BE2C (cell line): ENCODE measurements around the gene SSBP1.
"Not testable (repeated sequence)": the region's sequence is repeated elsewhere in the genome, so short reads cannot be mapped to it uniquely, and the experiment has no call there.

Experiments
- DNase-seq: peaks from one replicate; pipeline ENCODE4 v3.0.0-alpha.2; 2020
- H3K27me3 ChIP-seq: fragments of 250-450 bp; sonication (Bioruptor Pico); 2 replicates; pipeline ENCODE4 v1.5.1; 2020; ENCODE audit warnings: mild to moderate bottlenecking
- H3K36me3 ChIP-seq: fragments of 250-450 bp; sonication (Bioruptor Pico); 2 replicates; pipeline ENCODE4 v1.5.1; 2020; ENCODE audit warnings: mild to moderate bottlenecking
- H3K4me1 ChIP-seq: fragments of 250-450 bp; sonication (Bioruptor Pico); 2 replicates; pipeline ENCODE4 v1.5.1; 2020
- H3K4me3 ChIP-seq: 2 replicates; pipeline ENCODE4 v1.5.1; 2011; ENCODE audit warnings: low read depth, low read length
- H3K9me3 ChIP-seq: fragments of 250-450 bp; sonication (Bioruptor Pico); 2 replicates; pipeline ENCODE4 v1.5.1; 2020
- TF ChIP-seq, protein P1 (sequence below): IDR thresholded peaks from 2 replicates; pipeline ENCODE4 v1.5.1; 2012; ENCODE audit warnings: mild to moderate bottlenecking, low read depth, low read length

Gene SSBP1

DNA sequence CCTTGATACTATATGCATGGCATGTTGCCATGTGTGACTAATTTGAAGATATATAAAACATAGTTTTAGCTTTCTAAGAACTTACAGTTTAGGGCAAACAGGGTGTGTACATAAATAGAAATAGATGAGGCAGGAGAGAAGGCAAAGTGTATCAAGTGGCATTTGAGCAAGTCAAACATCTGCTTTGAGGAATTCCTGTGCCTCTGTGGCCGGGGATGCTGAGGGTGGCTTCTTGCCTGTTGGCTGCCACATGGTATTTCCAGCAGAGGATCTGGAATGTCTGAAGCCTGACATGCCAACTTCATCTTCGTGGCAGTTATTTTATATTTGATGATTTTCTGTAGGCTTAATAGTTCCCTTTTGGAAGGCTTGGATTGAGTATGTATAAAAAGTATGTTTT, 6.0 kb downstream of the SSBP1 start:
- Histone ChIP-seq H3K36me3 (peaks cover 82% of the 10 kb centered on the region), H3K4me3 (no peak overlapping the region), H3K27me3 (no peaks in the 10 kb centered on the region), H3K9me3 (no peaks in the 10 kb centered on the region), H3K4me1 (no peaks in the 10 kb centered on the region; the same call in 1 of the 2 replicates)
- TF ChIP-seq, protein P1, sequence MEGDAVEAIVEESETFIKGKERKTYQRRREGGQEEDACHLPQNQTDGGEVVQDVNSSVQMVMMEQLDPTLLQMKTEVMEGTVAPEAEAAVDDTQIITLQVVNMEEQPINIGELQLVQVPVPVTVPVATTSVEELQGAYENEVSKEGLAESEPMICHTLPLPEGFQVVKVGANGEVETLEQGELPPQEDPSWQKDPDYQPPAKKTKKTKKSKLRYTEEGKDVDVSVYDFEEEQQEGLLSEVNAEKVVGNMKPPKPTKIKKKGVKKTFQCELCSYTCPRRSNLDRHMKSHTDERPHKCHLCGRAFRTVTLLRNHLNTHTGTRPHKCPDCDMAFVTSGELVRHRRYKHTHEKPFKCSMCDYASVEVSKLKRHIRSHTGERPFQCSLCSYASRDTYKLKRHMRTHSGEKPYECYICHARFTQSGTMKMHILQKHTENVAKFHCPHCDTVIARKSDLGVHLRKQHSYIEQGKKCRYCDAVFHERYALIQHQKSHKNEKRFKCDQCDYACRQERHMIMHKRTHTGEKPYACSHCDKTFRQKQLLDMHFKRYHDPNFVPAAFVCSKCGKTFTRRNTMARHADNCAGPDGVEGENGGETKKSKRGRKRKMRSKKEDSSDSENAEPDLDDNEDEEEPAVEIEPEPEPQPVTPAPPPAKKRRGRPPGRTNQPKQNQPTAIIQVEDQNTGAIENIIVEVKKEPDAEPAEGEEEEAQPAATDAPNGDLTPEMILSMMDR: no peak
- no peak for DNase-seq

DNA sequence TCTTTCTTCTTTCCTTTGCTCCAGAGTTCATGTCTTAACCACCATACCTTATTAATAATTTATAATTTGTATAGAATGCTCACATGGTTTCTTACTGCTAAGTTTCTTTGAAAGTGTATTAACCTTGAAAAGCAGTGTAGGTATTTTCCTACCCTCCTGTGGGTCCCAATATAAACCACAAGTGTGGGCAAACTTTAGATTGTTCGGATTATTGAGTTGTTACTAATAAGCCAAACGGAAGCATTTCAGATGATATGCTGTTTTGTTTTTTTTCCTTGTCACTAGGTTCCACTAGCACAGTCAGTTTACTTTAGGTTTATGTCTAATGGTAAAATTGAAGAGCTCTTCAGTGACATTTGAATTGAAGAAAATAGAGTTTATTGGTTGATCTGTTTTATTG, 10.2 kb downstream of the SSBP1 start:
- Histone ChIP-seq H3K4me1 (no peaks in the 10 kb centered on the region), H3K4me3 (no peak overlapping the region), H3K9me3 (no peaks in the 10 kb centered on the region), H3K36me3 (peaks cover 88% of the 10 kb centered on the region), H3K27me3 (no peaks in the 10 kb centered on the region)
- no peak for DNase-seq
- TF ChIP-seq, protein P1: no peak

DNA sequence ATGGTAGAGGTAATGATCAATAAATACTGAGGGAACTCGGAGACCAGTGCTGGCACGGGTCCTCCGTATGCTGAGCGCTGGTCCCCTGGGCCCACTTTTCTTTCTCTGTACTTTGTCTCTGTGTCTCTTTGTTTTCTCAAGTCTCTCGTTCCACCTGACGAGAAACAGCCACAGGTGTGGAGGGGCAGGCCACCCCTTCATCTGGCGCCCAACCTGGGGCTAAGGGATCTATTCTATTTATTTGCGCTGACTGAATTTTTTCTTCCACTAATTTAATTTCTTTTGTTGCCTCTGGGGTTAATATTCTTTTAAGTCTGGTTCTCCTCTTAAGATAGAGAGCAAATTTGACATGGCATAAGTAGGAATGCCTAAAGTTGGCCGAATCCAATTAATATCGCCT, 13.7 kb downstream of the SSBP1 start:
- peaks cover 67% of the 10 kb centered on the region for H3K36me3 ChIP-seq
- H3K4me1 ChIP-seq, DNase-seq, H3K27me3 ChIP-seq, H3K4me3 ChIP-seq, H3K9me3 ChIP-seq: not testable (repeated sequence)

DNA sequence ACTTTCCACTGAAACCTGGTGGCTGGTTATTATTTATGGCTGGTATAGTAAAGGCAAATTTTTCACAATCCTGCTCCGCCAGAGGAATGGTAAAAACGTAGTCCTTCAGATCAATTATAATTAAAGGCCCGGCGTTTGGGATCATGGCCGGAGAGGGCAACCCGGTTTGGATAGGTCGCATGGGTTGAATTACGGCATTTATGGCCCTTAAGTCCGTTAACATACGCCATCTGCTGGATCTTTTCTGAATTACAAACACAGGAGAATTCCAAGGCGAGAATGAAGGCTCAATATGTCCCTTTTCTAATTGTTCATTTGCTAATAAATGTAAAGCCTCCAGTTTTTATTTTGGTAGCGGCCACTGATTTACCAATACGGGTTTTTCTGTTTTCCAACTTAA, 14.5 kb downstream of the SSBP1 start:
- Histone ChIP-seq H3K4me1 (no peaks in the 10 kb centered on the region), H3K4me3 (no peak overlapping the region), H3K9me3 (no peaks in the 10 kb centered on the region), H3K27me3 (no peaks in the 10 kb centered on the region), H3K36me3 (peaks cover 64% of the 10 kb centered on the region)
- peak; percentile 16 for DNase-seq
- TF ChIP-seq, protein P1: peak; percentile 52

GRCh38 chr7:141754939-141755338, 16.8 kb downstream of the SSBP1 start:
- H3K4me1 ChIP-seq: no peaks in the 10 kb centered on the region
- peak; percentile 40 for DNase-seq
- H3K4me3 ChIP-seq: no peak overlapping the region
- H3K27me3 ChIP-seq: no peaks in the 10 kb centered on the region
- H3K9me3 ChIP-seq: no peaks in the 10 kb centered on the region
- TF ChIP-seq, protein P1: peak; percentile 70
- H3K36me3 ChIP-seq: peaks cover 60% of the 10 kb centered on the region

GRCh38 chr7:141763797-141764196, 25.6 kb downstream of the SSBP1 start, which contains the start of gene TAS2R3:
Gene TAS2R3 (plus strand): TSS chr7:141764097. CDS start chr7:141764159, 62 bp downstream.
- Histone ChIP-seq H3K27me3 (no peaks in the 10 kb centered on the region), H3K4me1 (no peaks in the 10 kb centered on the region), H3K4me3 (no peak within 1 kb of the TSS), H3K9me3 (no peaks in the 10 kb centered on the region), H3K36me3 (peaks cover 15% of the 10 kb centered on the region)
- no peak for DNase-seq
- TF ChIP-seq, protein P1: no peak

GRCh38 chr7:141770083-141770583, 32.0 kb downstream of the SSBP1 start:
- H3K36me3 ChIP-seq, H3K27me3 ChIP-seq, H3K4me1 ChIP-seq, H3K4me3 ChIP-seq, DNase-seq, H3K9me3 ChIP-seq: not testable (repeated sequence)
